Mesenchymal stem cell (in vitro differentiated cells and primary cell): ENCODE measurements around the gene DNAJB14.

Experiments
- DNase-seq: peaks from one replicate; pipeline ENCODE4 v3.0.0-alpha.2; 2013
- H2AFZ ChIP-seq: one replicate; pipeline ENCODE4 v1.6.1; 2013; ENCODE audit warnings: low read depth, mild to moderate bottlenecking, control low read depth, inconsistent platforms, low read length, moderate library complexity
- H2AK5ac ChIP-seq: 2 replicates; pipeline ENCODE4 v1.6.1; 2013; ENCODE audit warnings: low read length, moderate library complexity, mild to moderate bottlenecking, inconsistent platforms; ENCODE audit not compliant: severe bottlenecking
- H2BK120ac ChIP-seq: one replicate; pipeline ENCODE4 v1.6.1; 2013; ENCODE audit warnings: low read depth, mild to moderate bottlenecking, inconsistent platforms, low read length, moderate library complexity
- H2BK12ac ChIP-seq, 2 experiments: one replicate each; pipeline ENCODE4 v1.6.1; 2013; ENCODE audit warnings: inconsistent platforms in 2 of 2, low read length in 2 of 2, mild to moderate bottlenecking in 2 of 2, moderate library complexity in 2 of 2, control low read depth in 1 of 2
- H2BK15ac ChIP-seq: one replicate; pipeline ENCODE4 v1.6.1; 2013; ENCODE audit warnings: mild to moderate bottlenecking, low read depth, inconsistent platforms; ENCODE audit not compliant: poor library complexity, severe bottlenecking
- H2BK5ac ChIP-seq: 2 replicates; pipeline ENCODE4 v1.6.1; 2013; ENCODE audit warnings: low read depth, mild to moderate bottlenecking, low read length, control low read depth, inconsistent platforms; ENCODE audit not compliant: poor library complexity, severe bottlenecking
- H3K14ac ChIP-seq, 2 experiments: one replicate each; pipeline ENCODE4 v1.6.1; 2013; ENCODE audit warnings: inconsistent platforms in 2 of 2, low read length in 2 of 2, control low read depth in 1 of 2, mild to moderate bottlenecking in 1 of 2, moderate library complexity in 1 of 2
- H3K18ac ChIP-seq, 2 experiments: one replicate each; pipeline ENCODE4 v1.6.1; 2013; ENCODE audit warnings: inconsistent platforms in 2 of 2, low read length in 2 of 2, control low read depth in 1 of 2, low read depth in 1 of 2, mild to moderate bottlenecking in 1 of 2
- H3K23ac ChIP-seq, 2 experiments: one replicate each; pipeline ENCODE4 v1.6.1; 2013; ENCODE audit warnings: inconsistent platforms in 2 of 2, low read length in 2 of 2, mild to moderate bottlenecking in 2 of 2, moderate library complexity in 2 of 2, control low read depth in 1 of 2
- H3K27ac ChIP-seq: 2 replicates; pipeline ENCODE4 v1.5.1; 2013; ENCODE audit warnings: mild to moderate bottlenecking, moderate library complexity, low read length, control low read depth, inconsistent platforms; ENCODE audit not compliant: poor library complexity, severe bottlenecking
- H3K27me3 ChIP-seq, 2 experiments: 2 replicates each; pipeline versions ENCODE4 v1.6.1 to v1.7.0; 2013; ENCODE audit warnings: low read length in 2 of 2, mild to moderate bottlenecking in 2 of 2, moderate library complexity in 2 of 2, control low read depth in 1 of 2, inconsistent platforms in 1 of 2; ENCODE audit not compliant: control insufficient read depth in 1 of 2, insufficient read depth in 1 of 2
- H3K36me3 ChIP-seq, 2 experiments: 2 replicates each; pipeline versions ENCODE4 v1.6.1 to v1.7.0; 2013; ENCODE audit warnings: low read length in 2 of 2, control low read depth in 1 of 2, inconsistent platforms in 1 of 2, low read depth in 1 of 2, mild to moderate bottlenecking in 1 of 2; ENCODE audit not compliant: insufficient read depth in 2 of 2, control insufficient read depth in 1 of 2
- H3K4ac ChIP-seq, 2 experiments: one replicate each; pipeline ENCODE4 v1.6.1; 2013; ENCODE audit warnings: inconsistent platforms in 2 of 2, low read length in 2 of 2, mild to moderate bottlenecking in 2 of 2, moderate library complexity in 2 of 2, control low read depth in 1 of 2, low read depth in 1 of 2
- H3K4me1 ChIP-seq: 2 replicates; pipeline ENCODE4 v1.6.1; 2013; ENCODE audit warnings: low read depth, low read length, control low read depth; ENCODE audit not compliant: control insufficient read depth, insufficient read depth
- H3K4me2 ChIP-seq: 2 replicates; pipeline ENCODE4 v1.6.1; 2013; ENCODE audit warnings: low read length, mild to moderate bottlenecking, inconsistent platforms; ENCODE audit not compliant: poor library complexity, severe bottlenecking
- H3K4me3 ChIP-seq, 2 experiments: 2 replicates each; pipeline versions ENCODE4 v1.5.1 to v1.7.0; 2013; ENCODE audit warnings: low read length in 2 of 2, mild to moderate bottlenecking in 2 of 2, control low read depth in 1 of 2, low read depth in 1 of 2; ENCODE audit not compliant: insufficient read depth in 1 of 2
- H3K79me1 ChIP-seq: replicated peaks from 2 replicates; pipeline ENCODE4 v1.6.1; 2013; ENCODE audit warnings: mild to moderate bottlenecking, control low read depth, low read length, inconsistent platforms; ENCODE audit not compliant: poor library complexity, severe bottlenecking
- H3K9ac ChIP-seq: 2 replicates; pipeline ENCODE4 v1.7.0; 2013; ENCODE audit warnings: mild to moderate bottlenecking, low read length, moderate library complexity
- H3K9me3 ChIP-seq: 2 replicates; pipeline ENCODE4 v1.7.0; 2013; ENCODE audit warnings: mild to moderate bottlenecking, low read length; ENCODE audit not compliant: control insufficient read depth
- H4K8ac ChIP-seq: one replicate; pipeline ENCODE4 v1.6.1; 2013; ENCODE audit warnings: inconsistent platforms, mild to moderate bottlenecking, low read length, moderate library complexity
- H4K91ac ChIP-seq: one replicate; pipeline ENCODE4 v1.6.1; 2013; ENCODE audit warnings: mild to moderate bottlenecking, low read length, inconsistent platforms
- WGBS: methylation state at CpG from one replicate; pipeline ENCODE4 v1.1.7; 2013; ENCODE audit warnings: mixed read lengths; 5-methylcytosine and 5-hydroxymethylcytosine counted together

Gene DNAJB14

DNA sequence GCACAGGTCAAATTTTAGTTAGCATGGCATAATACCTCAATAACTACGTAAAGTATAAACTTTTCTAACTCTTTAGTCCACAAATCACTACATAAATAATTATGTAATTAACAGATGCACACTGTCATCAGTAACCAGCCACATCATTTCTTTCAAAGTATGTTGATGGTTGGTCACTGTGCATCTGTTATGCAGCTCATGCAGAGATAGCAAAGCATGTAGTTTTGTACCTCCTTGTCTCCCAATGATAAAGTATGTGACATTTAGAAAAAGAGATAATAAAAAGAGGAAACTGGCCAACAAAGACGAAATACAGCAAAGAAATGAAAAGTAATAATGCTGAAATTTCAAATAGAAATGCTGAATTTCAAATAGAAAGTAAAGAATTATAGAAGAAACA is 55.1 kb downstream of the DNAJB14 start:
- H2BK15ac ChIP-seq: no peak overlapping the region
- no peak overlapping the region for H3K4me2 ChIP-seq
- DNase-seq: no peak
- no peak overlapping the region for H2BK12ac ChIP-seq
- H4K91ac ChIP-seq: no peak overlapping the region
- no peak overlapping the region for H3K18ac ChIP-seq
- no peak overlapping the region for H4K8ac ChIP-seq
- no peak overlapping the region for H3K9ac ChIP-seq
- no peak overlapping the region for H2AK5ac ChIP-seq
- H3K4ac ChIP-seq: no peak overlapping the region
- no peak overlapping the region for H3K4me3 ChIP-seq
- no peak overlapping the region for H2BK5ac ChIP-seq
- H2AFZ ChIP-seq: no peak overlapping the region
- peaks cover 4% of the 10 kb centered on the region for H3K79me1 ChIP-seq
- WGBS: 90% methylated on average over 2 of the region's 2 CpGs
- H3K4me1 ChIP-seq: peaks cover 5% of the 10 kb centered on the region
- peaks cover 0 to 39% of the 10 kb centered on the region in 2 experiments for H3K36me3 ChIP-seq
- H3K9me3 ChIP-seq: no peaks in the 10 kb centered on the region
- no peak overlapping the region for H3K27ac ChIP-seq
- H3K23ac ChIP-seq: no peak overlapping the region
- no peak overlapping the region for H2BK120ac ChIP-seq
- no peak overlapping the region for H3K14ac ChIP-seq
- no peaks in the 10 kb centered on the region for H3K27me3 ChIP-seq

GRCh38 chr4:99887837-99888236 is 58.6 kb downstream of the DNAJB14 start:
- no peak overlapping the region for H3K14ac ChIP-seq
- H3K4me1 ChIP-seq: peaks cover 3% of the 10 kb centered on the region
- peak overlapping the region; percentile 37 for H4K8ac ChIP-seq
- no peak overlapping the region for H2BK120ac ChIP-seq
- no peak overlapping the region for H3K23ac ChIP-seq
- no peak overlapping the region for H2AK5ac ChIP-seq
- H2AFZ ChIP-seq: no peak overlapping the region
- no peak overlapping the region for H3K27ac ChIP-seq
- peak; percentile 60 for DNase-seq
- WGBS: 77% methylated on average over 5 of the region's 5 CpGs
- peaks cover 5% of the 10 kb centered on the region for H3K79me1 ChIP-seq
- peak overlapping the region; percentile 28 for H3K9ac ChIP-seq
- H2BK5ac ChIP-seq: no peak overlapping the region
- H4K91ac ChIP-seq: no peak overlapping the region
- no peak overlapping the region for H2BK15ac ChIP-seq
- H3K4me2 ChIP-seq: no peak overlapping the region
- H3K18ac ChIP-seq: no peak overlapping the region
- H3K4me3 ChIP-seq: no peak overlapping the region
- no peaks in the 10 kb centered on the region for H3K27me3 ChIP-seq
- H3K4ac ChIP-seq: no peak overlapping the region
- H3K36me3 ChIP-seq: peaks cover 3 to 74% of the 10 kb centered on the region in 2 experiments
- no peaks in the 10 kb centered on the region for H3K9me3 ChIP-seq
- no peak overlapping the region for H2BK12ac ChIP-seq

DNA sequence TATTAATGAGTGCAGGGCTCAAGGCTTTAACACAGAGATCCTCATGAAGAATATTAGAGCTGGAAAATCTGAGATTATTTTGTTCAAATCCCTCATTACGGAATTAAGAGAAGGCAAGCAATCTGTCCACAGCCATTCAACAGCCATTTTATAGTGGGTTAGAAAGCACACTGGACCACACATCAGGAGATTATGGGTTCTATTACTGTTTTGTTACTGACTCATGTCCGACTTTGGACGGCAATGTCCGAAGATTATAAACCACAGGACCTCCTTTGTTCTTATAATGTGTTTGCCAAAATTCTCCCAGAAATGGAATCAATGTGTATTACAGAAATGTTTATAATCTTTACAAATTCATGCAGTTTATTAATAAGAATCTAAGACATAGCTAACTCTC is 60.3 kb downstream of the DNAJB14 start:
- Histone ChIP-seq H3K36me3 (peaks cover 3 to 80% of the 10 kb centered on the region in 2 experiments), H3K4ac (no peak overlapping the region), H3K14ac (no peak overlapping the region), H2BK5ac (no peak overlapping the region), H3K9ac (peak overlapping the region; percentile 10), H2AFZ (no peak overlapping the region), H4K8ac (no peak overlapping the region), H3K23ac (no peak overlapping the region), H3K4me1 (no peaks in the 10 kb centered on the region), H2BK120ac (no peak overlapping the region), H3K79me1 (peaks cover 5% of the 10 kb centered on the region), H2AK5ac (no peak overlapping the region), H3K27ac (no peak overlapping the region), H3K4me2 (no peak overlapping the region), H2BK12ac (no peak overlapping the region), H3K4me3 (no peak overlapping the region), H3K27me3 (no peaks in the 10 kb centered on the region), H4K91ac (no peak overlapping the region), H3K18ac (no peak overlapping the region), H3K9me3 (no peaks in the 10 kb centered on the region), H2BK15ac (no peak overlapping the region)
- no peak for DNase-seq
- WGBS: 100% methylated on average over 1 of the region's 4 CpGs

- H3K27me3 ChIP-seq: no peaks in the 10 kb centered on the region
- no peaks in the 10 kb centered on the region for H3K4me1 ChIP-seq
- H3K23ac ChIP-seq: no peak overlapping the region
- H2AFZ ChIP-seq: no peak overlapping the region
- H3K27ac ChIP-seq: no peak overlapping the region
- H2BK15ac ChIP-seq: no peak overlapping the region
- no peak overlapping the region for H3K4me3 ChIP-seq
- no peak for DNase-seq
- no peak overlapping the region for H3K4ac ChIP-seq
- no peak overlapping the region for H2BK5ac ChIP-seq
- H3K36me3 ChIP-seq: peaks cover 3 to 80% of the 10 kb centered on the region in 2 experiments
- no peak overlapping the region for H4K91ac ChIP-seq
- H2BK12ac ChIP-seq: no peak overlapping the region
- no peak overlapping the region for H2BK120ac ChIP-seq
- H4K8ac ChIP-seq: no peak overlapping the region
- H3K9me3 ChIP-seq: no peaks in the 10 kb centered on the region
- no peak overlapping the region for H3K18ac ChIP-seq
- H3K4me2 ChIP-seq: no peak overlapping the region
- peak overlapping the region; percentile 10 for H3K9ac ChIP-seq
- no peak overlapping the region for H2AK5ac ChIP-seq
- H3K79me1 ChIP-seq: peaks cover 5% of the 10 kb centered on the region
- H3K14ac ChIP-seq: no peak overlapping the region
Measured at GRCh38 chr4:99885687-99886086, 60.7 kb downstream of the DNAJB14 start.
